ENCODE data around the gene APBA3. TPM values are rescaled to one million over a fixed set of nuclear protein-coding genes. Genes with fewer than 3 reads are reported as not detected.

APBA3 gene
- total and polyA plus RNA-seq, 2 donors, result 10.4 to 21.7 TPM

DNA sequence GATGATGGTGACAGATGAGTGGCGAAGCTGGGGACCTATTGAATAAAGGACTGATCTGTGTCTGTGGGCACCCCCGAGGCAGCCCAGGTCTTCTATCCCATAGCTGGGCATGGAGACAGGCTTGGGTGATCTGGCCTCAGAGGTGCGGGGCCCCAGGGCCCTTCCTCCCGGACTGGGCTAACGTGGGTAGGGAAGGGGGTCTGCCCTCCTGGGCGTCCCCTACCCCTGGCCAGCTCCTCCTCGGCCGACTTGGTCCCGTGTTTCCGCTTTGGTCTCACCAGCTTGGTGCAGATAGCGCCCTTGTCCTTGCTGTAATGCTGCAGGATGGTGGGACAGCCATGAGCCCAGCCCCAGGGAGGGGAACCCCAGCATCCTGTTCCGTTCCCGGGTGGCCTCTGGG lies 21.4 kb upstream of the APBA3 start:
- WGBS, result 85% methylated on average over 13 of the region's 13 CpGs

DNA sequence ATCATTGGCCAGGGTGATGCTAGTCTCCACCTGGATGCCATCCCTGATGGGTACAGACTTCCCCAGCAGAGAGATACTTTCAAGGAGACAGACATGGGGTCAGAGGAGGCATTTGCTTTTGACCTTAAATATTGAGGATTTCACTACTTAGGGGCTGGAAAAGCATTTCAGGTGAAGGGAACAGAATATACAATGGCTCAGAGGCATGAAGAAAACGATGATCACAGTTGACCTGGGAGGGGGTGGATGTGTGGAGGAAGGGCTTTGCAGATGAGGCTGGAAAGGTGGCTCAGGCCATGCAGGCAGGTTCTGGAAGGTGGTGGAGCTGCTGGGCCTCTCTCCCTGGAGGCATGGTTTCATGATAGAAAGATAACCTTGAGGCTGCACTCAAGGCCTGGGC lies 20.8 kb upstream of the APBA3 start:
- DNase-seq (ENCODE audit: extremely low spot score), result no peak
- WGBS, result 96% methylated on average over 1 of the region's 1 CpG
- Histone ChIP-seq H3K36me3 (ENCODE audit: insufficient read depth) (no peaks in the 10 kb centered on the region), H3K4me3 (ENCODE audit: low read depth, low read length) (no peak overlapping the region), H3K4me1 (ENCODE audit: insufficient read depth) (no peaks in the 10 kb centered on the region), H3K27ac (ENCODE audit: low read depth) (no peak overlapping the region)

More for the DNA sequence above, 21.4 kb upstream of the APBA3 start:
- DNase-seq (ENCODE audit: extremely low spot score), result no peak
- Histone ChIP-seq H3K4me1 (ENCODE audit: insufficient read depth) (no peaks in the 10 kb centered on the region), H3K4me3 (ENCODE audit: low read depth, low read length) (no peak overlapping the region), H3K36me3 (ENCODE audit: insufficient read depth) (no peaks in the 10 kb centered on the region), H3K27ac (ENCODE audit: low read depth) (no peak overlapping the region)

DNA sequence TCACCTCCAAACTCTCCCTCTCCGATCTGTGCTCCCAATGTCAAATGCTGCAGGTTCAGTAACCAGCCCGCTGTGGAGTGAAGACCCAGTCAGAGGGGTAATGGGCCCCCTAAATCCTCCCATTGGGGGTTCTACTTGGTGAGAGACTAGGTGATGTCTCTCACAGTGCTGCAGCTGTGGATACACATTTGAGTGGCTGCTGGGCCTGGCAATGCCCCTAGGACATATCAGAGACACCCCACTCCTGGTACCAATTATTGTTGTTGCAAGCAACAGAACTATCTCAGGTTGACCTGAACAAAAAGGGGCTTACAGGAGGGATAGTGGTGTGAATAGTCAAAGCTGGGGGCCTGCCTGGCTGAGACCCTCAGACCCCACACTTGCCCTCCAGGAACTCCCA lies 20.1 kb upstream of the APBA3 start:
- H3K27ac ChIP-seq (ENCODE audit: low read depth), result no peak overlapping the region
- no peak for DNase-seq (ENCODE audit: extremely low spot score)
- H3K4me3 ChIP-seq (ENCODE audit: low read depth, low read length), result no peak overlapping the region
- no peaks in the 10 kb centered on the region for H3K36me3 ChIP-seq (ENCODE audit: insufficient read depth)
- H3K4me1 ChIP-seq (ENCODE audit: insufficient read depth), result no peaks in the 10 kb centered on the region
- WGBS, result 99% methylated on average over 2 of the region's 2 CpGs

DNA sequence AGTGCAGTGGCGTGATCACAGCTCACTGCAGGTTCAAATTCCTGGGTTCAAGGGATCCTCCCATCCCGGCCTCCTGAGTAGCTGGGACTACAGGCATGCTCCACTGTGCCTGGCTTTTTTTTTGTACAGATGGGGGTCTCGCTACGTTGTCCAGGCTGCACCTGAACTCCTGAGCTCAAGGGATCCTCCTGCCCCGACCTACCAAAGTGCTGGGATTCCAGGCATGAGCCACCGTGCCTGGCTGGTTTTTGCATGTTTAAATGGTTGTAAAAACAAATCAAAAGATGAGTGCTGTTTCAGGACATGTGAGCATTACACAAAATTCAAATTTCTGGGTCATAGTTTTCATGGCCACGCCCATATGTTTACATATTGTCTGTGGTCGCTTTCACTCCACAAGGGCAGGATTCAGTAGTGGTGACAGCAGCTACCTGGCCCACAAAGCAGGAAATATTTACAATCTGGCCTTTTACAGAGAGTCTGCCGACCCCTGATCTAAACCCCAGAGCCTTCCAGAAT lies 19.4 kb upstream of the APBA3 start:
- H3K4me3 ChIP-seq (ENCODE audit: low read depth, low read length), result no peak overlapping the region
- no peaks in the 10 kb centered on the region for H3K36me3 ChIP-seq (ENCODE audit: insufficient read depth)
- no peaks in the 10 kb centered on the region for H3K4me1 ChIP-seq (ENCODE audit: insufficient read depth)
- H3K27ac ChIP-seq (ENCODE audit: low read depth), result no peak overlapping the region
- DNase-seq (ENCODE audit: extremely low spot score), result no peak
- 89% methylated on average over 9 of the region's 9 CpGs for whole genome bisulfite sequencing

DNA sequence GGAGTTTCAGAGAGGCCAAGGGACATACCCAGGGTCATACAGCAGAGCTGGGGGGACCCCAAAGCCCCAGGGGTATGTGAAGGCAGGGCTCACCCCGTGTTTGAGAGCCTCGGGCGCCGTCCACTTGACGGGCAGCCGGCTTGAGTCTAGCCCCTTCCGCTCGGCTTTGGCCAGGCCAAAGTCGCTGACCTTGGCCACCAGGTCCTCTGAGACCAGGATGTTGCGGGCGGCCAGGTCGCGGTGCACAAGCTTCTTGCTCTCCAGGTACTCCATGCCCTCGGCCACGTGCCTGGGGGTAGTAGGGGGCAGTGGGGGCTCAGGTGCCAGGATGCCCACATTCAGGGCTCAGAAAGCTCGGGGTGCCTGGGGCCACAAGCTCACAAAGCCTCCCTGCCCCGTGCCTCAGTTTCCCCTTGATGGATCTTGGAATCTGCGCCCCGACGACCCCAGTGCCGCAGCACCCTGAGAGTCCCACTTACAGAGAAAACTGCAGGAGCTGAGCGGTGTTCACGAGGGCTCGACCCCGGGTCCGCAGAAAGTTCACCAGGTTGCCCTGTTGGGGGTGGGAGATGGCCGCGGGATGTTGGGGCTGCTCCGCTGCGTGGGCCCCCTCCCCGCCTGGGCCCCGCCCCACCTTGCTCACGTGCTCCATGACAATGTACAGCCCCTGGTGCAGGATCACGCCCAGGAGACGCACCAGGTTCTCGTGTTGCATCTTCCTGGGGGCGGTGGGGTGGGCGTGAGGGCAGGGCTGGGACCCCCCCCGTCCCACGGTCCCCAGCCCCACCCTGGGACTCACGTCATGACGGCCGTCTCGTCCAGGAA lies 17.6 kb upstream of the APBA3 start:
- Histone ChIP-seq H3K36me3 (ENCODE audit: insufficient read depth) (no peaks in the 10 kb centered on the region), H3K4me1 (ENCODE audit: insufficient read depth) (no peaks in the 10 kb centered on the region), H3K4me3 (ENCODE audit: low read depth, low read length) (no peak overlapping the region), H3K27ac (ENCODE audit: low read depth) (no peak overlapping the region)
- 73% methylated on average over 44 of the region's 44 CpGs for WGBS
- no peak for DNase-seq (ENCODE audit: extremely low spot score)

DNA sequence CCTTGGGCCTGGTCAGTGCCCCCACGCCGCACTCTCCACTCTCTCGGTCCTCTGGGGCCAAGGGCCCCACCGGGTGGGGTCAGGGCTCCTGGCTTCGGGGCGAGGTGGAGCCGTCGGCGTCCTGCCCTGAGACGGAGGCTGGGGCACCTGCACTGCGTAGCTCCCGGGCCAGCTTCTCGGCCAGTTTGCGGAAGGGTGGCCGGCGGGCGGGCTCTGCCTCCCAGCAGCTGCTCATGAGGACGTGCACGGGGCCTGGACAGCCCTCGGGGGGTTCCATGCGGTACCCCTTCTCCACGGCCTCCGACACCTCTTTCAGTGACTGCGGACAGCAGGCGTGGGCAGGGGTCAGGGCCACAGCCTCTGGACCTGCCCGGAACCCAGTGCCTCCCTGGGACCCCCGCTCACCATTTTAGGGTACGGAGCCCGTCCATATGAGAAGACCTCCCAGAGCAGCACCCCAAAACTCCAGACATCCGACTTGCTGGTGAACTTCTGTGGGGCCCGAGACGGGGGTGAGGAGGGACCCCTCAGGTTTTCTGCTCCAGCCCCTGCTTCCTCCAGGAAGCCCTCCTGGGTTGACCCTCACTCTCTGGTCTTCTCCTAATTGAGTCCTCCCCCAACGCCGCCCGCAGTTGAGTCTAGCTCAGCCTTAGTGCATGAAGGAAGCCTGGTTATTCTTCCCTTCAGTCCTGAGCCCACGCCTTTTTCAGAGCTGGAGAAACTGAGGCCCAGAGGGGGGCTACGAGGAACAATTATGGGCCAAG lies 16.8 kb upstream of the APBA3 start:
- no peak overlapping the region for H3K4me3 ChIP-seq (ENCODE audit: low read depth, low read length)
- WGBS, result 87% methylated on average over 37 of the region's 37 CpGs

DNA sequence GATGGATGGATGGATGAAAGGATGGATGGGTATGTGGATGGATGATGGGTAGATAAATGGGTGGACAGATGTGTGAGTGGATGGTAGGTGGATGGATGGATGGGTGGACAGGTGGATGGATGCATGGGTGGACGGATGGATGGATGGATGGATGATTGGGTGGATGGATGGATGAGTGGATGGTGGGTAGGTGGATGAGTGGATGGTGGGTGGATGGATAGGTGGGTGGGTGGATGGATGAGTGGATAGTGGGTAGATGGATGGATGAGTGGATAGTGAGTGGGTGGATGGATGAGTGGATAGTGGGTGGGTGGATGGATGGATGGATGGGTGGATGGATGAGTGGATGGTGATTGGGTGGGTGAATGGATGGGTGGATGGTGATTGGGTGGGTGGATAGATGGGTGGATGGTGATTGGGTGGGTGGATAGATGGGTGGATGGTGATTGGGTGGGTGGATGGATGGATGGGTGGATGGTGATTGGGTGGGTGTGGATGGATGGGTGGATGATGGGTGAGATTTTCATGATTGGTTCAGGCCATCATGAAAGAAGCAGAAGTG lies 15.1 kb upstream of the APBA3 start:
- no peaks in the 10 kb centered on the region for H3K36me3 ChIP-seq (ENCODE audit: insufficient read depth)
- no peak overlapping the region for H3K4me3 ChIP-seq (ENCODE audit: low read depth, low read length)
- no peak for DNase-seq (ENCODE audit: extremely low spot score)
- 93% methylated on average over 1 of the region's 1 CpG for WGBS
- no peak overlapping the region for H3K27ac ChIP-seq (ENCODE audit: low read depth)
- no peaks in the 10 kb centered on the region for H3K4me1 ChIP-seq (ENCODE audit: insufficient read depth)

More for the DNA sequence above, 16.8 kb upstream of the APBA3 start:
- Histone ChIP-seq H3K36me3 (ENCODE audit: insufficient read depth) (no peaks in the 10 kb centered on the region), H3K27ac (ENCODE audit: low read depth) (no peak overlapping the region), H3K4me1 (ENCODE audit: insufficient read depth) (no peaks in the 10 kb centered on the region)
- DNase-seq (ENCODE audit: extremely low spot score), result no peak

DNA sequence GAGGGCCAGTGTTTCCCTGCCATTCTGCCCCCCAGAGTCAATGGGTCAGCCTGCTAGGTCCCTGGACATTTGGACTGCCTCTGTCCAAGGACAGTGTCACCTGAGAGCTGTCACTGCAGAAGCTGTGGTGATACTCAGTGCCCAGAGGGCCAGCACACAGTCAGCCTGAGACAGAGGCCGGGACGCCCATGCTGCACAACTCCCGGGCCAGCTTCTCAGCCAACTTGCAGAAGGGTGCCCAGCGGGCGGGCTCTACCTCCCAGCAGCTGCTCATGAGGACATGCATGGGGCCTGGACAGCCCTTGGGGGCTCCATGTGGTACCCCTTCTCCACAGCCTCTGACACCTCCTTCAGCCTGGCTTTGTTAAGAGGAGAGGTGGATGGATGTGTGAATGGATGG lies 14.3 kb upstream of the APBA3 start:
- no peak for DNase-seq (ENCODE audit: extremely low spot score)
- 84% methylated on average over 5 of the region's 5 CpGs for WGBS

DNA sequence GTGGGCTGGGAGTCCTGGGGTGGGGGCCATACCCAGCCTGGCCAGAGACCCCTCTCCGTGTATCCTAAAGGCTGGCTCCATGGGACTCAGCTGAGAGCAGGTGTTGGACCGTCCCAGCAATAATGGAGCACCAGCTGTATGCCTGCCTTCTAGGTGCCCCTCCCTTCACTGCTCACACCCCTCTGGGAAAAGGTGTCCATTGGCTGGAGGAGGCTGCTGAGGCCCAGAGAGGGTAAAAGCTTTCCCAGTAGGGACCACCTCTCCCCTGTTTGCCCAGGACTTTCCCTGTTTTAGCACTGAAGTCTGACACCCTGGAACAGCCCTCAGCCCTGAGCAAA lies 13.9 kb upstream of the APBA3 start:
- WGBS, result 78% methylated on average over 2 of the region's 2 CpGs
- H3K4me3 ChIP-seq (ENCODE audit: low read depth, low read length), result no peak overlapping the region

More for the DNA sequence above, 14.3 kb upstream of the APBA3 start:
- Histone ChIP-seq H3K4me1 (ENCODE audit: insufficient read depth) (no peaks in the 10 kb centered on the region), H3K27ac (ENCODE audit: low read depth) (no peak overlapping the region), H3K36me3 (ENCODE audit: insufficient read depth) (no peaks in the 10 kb centered on the region), H3K4me3 (ENCODE audit: low read depth, low read length) (no peak overlapping the region)

DNA sequence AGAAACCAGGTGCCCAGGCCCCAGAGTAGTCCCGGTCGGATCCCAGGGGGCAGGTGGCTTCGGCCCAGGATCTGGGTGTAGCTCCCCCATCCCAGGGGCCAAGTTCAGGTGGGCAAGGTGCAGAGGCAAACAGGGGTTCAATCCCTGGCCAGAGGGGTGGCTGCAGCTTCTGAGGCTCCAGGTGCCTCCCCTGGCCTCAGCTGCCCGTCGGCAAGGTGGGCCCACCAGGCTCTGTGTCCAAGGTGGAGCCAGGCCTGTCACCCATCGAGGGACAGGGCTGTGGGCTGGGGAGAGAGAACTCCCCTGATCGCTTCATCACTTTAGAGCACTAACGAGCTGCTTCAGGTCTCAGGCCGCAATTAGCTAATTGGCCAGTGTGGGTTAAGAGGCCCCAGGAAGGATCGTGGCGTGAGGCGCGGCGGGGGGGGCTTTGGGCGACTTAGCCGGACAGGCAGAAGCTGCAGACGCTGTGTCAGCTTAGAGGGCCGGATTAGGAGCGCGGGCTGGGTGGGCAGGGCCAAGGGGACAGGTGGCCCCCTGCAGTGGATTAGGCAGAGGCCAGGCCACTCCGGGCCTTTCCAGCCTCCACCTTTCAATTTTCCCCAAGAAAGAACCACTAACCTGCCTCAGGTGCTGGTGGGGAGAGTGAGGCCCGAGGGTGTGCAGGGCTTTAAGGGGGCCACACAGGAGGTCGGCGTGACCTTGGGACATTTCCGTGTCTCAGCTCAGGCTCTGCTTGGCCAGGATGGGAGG lies 13.3 kb upstream of the APBA3 start:
- Histone ChIP-seq H3K4me3 (ENCODE audit: low read depth, low read length) (no peak overlapping the region), H3K36me3 (ENCODE audit: insufficient read depth) (no peaks in the 10 kb centered on the region), H3K27ac (ENCODE audit: low read depth) (no peak overlapping the region), H3K4me1 (ENCODE audit: insufficient read depth) (no peaks in the 10 kb centered on the region)
- 43% methylated on average over 25 of the region's 25 CpGs for WGBS
- no peak for DNase-seq (ENCODE audit: extremely low spot score)

More for the DNA sequence above, 13.9 kb upstream of the APBA3 start:
- no peak for DNase-seq (ENCODE audit: extremely low spot score)
- no peaks in the 10 kb centered on the region for H3K36me3 ChIP-seq (ENCODE audit: insufficient read depth)
- H3K4me1 ChIP-seq (ENCODE audit: insufficient read depth), result no peaks in the 10 kb centered on the region
- no peak overlapping the region for H3K27ac ChIP-seq (ENCODE audit: low read depth)

DNA sequence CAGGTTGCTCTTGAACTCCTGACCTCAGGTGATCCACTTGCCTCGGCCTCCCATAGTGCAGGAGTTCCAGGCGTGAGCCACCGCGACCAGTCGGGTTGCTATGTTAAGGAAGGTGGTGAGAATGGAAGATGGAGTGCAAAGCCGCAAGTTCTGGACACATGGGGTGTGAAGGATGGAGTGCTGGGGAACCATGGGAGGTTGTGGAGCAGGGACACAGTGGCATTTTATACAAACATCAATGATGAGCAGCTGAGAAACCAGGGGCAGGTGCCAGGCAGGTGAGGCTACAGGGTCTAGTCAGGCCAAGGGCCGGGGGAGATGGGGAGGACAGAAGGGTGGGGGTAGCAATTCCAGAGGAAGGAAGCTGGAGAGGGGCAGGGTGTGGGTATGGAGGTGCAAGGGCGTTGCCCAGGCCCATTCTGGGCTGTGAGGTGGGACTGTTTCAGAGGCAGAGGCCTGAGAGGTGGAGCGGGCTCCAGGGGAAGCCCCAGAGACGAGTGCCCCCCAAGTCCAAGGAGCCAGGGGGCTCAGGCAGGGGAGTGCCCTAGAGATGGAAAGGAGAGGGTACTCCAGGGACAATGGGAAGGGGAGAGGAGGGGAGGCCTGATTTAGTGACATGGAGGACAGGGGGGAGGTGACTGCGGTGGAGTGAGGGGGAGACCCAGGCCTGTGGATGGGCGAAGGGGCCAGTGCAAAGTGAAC lies 12.5 kb upstream of the APBA3 start:
- no peak for DNase-seq (ENCODE audit: extremely low spot score)

DNA sequence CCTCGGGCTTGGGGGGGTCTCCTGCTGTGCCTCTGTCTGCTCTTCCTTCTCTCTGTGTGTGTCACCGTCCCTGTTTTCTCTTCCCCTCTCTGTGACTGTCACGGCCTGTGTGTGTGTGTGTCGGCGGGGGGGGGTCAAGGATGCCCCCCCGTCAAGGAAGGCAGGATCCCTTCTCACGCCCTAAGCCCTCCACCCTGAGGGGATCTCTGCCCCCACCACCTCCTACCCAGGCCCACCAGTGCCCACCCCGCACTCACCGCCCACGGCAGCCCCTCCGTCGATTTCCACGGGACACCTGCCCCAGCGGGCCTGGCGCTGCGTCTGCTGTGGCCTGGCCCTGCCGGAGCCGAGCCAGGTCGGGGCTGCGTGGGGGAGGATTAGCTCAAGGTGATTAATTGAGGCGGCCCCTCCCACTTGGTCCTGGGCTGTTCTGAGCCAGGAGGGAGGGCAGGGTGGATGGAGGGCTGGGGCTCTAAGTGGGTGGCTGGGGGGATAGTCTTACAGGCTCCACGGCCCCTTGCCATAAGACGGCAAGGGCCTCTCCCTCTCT lies 10.5 kb upstream of the APBA3 start, which contains the start of gene RAX2:
TSS of gene RAX2 (minus strand) at position 323 of the 550 bp plus-strand sequence. CDS start 486 bp downstream, outside the sequence.
- no peaks in the 10 kb centered on the region for H3K4me1 ChIP-seq (ENCODE audit: insufficient read depth)
- WGBS, result 44% methylated on average over 23 of the region's 23 CpGs
- H3K36me3 ChIP-seq (ENCODE audit: insufficient read depth), result peaks cover 3% of the 10 kb centered on the region
- H3K4me3 ChIP-seq (ENCODE audit: low read depth, low read length), result no peak within 1 kb of the TSS
- H3K27ac ChIP-seq (ENCODE audit: low read depth), result no peak within 1 kb of the TSS
- DNase-seq (ENCODE audit: extremely low spot score), result no peak

More for the DNA sequence above, 12.5 kb upstream of the APBA3 start:
- 86% methylated on average over 12 of the region's 12 CpGs for WGBS
- Histone ChIP-seq H3K4me1 (ENCODE audit: insufficient read depth) (no peaks in the 10 kb centered on the region), H3K36me3 (ENCODE audit: insufficient read depth) (no peaks in the 10 kb centered on the region), H3K27ac (ENCODE audit: low read depth) (no peak overlapping the region), H3K4me3 (ENCODE audit: low read depth, low read length) (no peak overlapping the region)

Measured in urinary bladder (tissue), 4 donors.